A549 (cell line): ENCODE results near the gene MCTP2.

Experiments used
- GATA3 ChIP-seq: IDR thresholded peaks from 2 replicates; pipeline ENCODE4 v1.6.1; 2012; ENCODE audit warnings: borderline replicate concordance
- NFE2L2 ChIP-seq: fragments of 150-350 bp; conservative IDR thresholded peaks from 2 replicates; pipeline ENCODE4 v1.6.1; 2014; ENCODE audit warnings: low read length
- RAD21 ChIP-seq, 2 experiments: fragments of >200 bp in 1 of 2; sonication (Bioruptor Twin) in 1 of 2; formaldehyde crosslinking in 1 of 2; IDR thresholded peaks in 1 of 2; conservative IDR thresholded peaks in 1 of 2; 2 replicates in 1 of 2; 3 replicates in 1 of 2; pipeline ENCODE4 v1.6.1; 2012 to 2018; ENCODE audit warnings: inconsistent platforms in 1 of 2
- TF ChIP-seq, protein P1 (sequence below): fragments of >200 bp; sonication (Bioruptor Twin); formaldehyde crosslinking; IDR thresholded peaks from 3 replicates; pipeline ENCODE4 v1.5.1; 2016
- TF ChIP-seq, protein P2 (sequence below): fragments of >200 bp; sonication (Bioruptor Twin); formaldehyde crosslinking; IDR thresholded peaks from 3 replicates; pipeline ENCODE4 v1.6.1; 2016

DNA sequence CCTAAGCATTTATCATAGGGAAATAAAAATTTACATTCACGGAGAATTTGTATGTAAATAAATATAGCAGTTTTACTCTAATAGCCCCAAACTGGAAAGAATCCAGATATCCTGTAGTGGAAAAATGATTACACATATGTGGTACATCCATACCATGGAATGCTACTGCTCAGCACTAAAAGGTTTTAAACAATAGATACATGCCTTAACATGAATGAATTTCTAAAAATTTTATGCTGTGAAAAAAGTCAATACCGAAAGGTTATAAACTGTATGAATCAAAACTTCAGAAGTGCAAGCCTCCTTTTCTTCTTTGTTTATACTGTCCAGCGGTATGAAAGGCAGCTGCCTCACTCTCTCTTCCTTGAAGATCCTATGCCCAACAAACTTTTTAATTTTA, 37.5 kb upstream of the MCTP2 start:
- no peak for TF ChIP-seq NFE2L2
- TF ChIP-seq, protein P1, sequence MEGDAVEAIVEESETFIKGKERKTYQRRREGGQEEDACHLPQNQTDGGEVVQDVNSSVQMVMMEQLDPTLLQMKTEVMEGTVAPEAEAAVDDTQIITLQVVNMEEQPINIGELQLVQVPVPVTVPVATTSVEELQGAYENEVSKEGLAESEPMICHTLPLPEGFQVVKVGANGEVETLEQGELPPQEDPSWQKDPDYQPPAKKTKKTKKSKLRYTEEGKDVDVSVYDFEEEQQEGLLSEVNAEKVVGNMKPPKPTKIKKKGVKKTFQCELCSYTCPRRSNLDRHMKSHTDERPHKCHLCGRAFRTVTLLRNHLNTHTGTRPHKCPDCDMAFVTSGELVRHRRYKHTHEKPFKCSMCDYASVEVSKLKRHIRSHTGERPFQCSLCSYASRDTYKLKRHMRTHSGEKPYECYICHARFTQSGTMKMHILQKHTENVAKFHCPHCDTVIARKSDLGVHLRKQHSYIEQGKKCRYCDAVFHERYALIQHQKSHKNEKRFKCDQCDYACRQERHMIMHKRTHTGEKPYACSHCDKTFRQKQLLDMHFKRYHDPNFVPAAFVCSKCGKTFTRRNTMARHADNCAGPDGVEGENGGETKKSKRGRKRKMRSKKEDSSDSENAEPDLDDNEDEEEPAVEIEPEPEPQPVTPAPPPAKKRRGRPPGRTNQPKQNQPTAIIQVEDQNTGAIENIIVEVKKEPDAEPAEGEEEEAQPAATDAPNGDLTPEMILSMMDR: no peak
- no peak for TF ChIP-seq RAD21 (conservative IDR thresholded peaks at IDR 0.05 in 1 of 2, IDR thresholded peaks at IDR 0.05 in 1 of 2)
- TF ChIP-seq, protein P2, sequence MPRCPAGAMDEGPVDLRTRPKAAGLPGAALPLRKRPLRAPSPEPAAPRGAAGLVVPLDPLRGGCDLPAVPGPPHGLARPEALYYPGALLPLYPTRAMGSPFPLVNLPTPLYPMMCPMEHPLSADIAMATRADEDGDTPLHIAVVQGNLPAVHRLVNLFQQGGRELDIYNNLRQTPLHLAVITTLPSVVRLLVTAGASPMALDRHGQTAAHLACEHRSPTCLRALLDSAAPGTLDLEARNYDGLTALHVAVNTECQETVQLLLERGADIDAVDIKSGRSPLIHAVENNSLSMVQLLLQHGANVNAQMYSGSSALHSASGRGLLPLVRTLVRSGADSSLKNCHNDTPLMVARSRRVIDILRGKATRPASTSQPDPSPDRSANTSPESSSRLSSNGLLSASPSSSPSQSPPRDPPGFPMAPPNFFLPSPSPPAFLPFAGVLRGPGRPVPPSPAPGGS: no peak
- no peak for TF ChIP-seq GATA3
